Parathyroid adenoma (tissue), 2 donors: ENCODE results near the gene CARD16.
"Not testable (repeated sequence)": the region's sequence is repeated elsewhere in the genome, so short reads cannot be mapped to it uniquely, and the experiment has no call there.

ENCODE experiments used
- H2AFZ ChIP-seq: fragments of 300-600 bp; sonication (generic); one replicate; pipeline ENCODE4 v1.7.0; 2017; ENCODE audit warnings: antibody characterized with exemption, mild to moderate bottlenecking
- H3K27ac ChIP-seq: fragments of 300-600 bp; sonication (generic); one replicate; pipeline ENCODE4 v1.7.0; 2017
- H3K27me3 ChIP-seq: fragments of 300-600 bp; sonication (generic); one replicate; pipeline ENCODE4 v1.7.0; 2017; ENCODE audit warnings: low read length; ENCODE audit not compliant: control insufficient read depth, insufficient read depth
- H3K36me3 ChIP-seq: fragments of 300-600 bp; sonication (generic); one replicate; pipeline ENCODE4 v1.7.0; 2017; ENCODE audit warnings: low read length; ENCODE audit not compliant: control insufficient read depth, insufficient read depth
- H3K4me1 ChIP-seq: fragments of 300-600 bp; sonication (generic); one replicate; pipeline ENCODE4 v1.7.0; 2017; ENCODE audit warnings: control low read depth
- H3K4me2 ChIP-seq: fragments of 300-600 bp; sonication (generic); one replicate; pipeline ENCODE4 v1.7.0; 2017; ENCODE audit warnings: low read length
- H3K4me3 ChIP-seq: fragments of 300-600 bp; sonication (generic); one replicate; pipeline ENCODE4 v1.7.0; 2017; ENCODE audit warnings: low read depth, low read length
- H3K79me2 ChIP-seq: fragments of 300-600 bp; sonication (generic); one replicate; pipeline ENCODE4 v1.7.0; 2017; ENCODE audit warnings: control low read depth
- H3K9ac ChIP-seq: fragments of 300-600 bp; sonication (generic); one replicate; pipeline ENCODE4 v1.7.0; 2017; ENCODE audit warnings: mild to moderate bottlenecking
- H3K9me3 ChIP-seq: fragments of 300-600 bp; sonication (generic); one replicate; pipeline ENCODE4 v1.7.0; 2017; ENCODE audit warnings: low read length; ENCODE audit not compliant: control insufficient read depth
- TF ChIP-seq, protein P1 (sequence below): fragments of 300-600 bp; sonication (generic); IDR thresholded peaks from one replicate; pipeline ENCODE4 v1.7.0; 2017; ENCODE audit warnings: antibody characterized with exemption, mild to moderate bottlenecking
- donor health status: primary hyperparathyroidism.

The CARD16 gene

DNA sequence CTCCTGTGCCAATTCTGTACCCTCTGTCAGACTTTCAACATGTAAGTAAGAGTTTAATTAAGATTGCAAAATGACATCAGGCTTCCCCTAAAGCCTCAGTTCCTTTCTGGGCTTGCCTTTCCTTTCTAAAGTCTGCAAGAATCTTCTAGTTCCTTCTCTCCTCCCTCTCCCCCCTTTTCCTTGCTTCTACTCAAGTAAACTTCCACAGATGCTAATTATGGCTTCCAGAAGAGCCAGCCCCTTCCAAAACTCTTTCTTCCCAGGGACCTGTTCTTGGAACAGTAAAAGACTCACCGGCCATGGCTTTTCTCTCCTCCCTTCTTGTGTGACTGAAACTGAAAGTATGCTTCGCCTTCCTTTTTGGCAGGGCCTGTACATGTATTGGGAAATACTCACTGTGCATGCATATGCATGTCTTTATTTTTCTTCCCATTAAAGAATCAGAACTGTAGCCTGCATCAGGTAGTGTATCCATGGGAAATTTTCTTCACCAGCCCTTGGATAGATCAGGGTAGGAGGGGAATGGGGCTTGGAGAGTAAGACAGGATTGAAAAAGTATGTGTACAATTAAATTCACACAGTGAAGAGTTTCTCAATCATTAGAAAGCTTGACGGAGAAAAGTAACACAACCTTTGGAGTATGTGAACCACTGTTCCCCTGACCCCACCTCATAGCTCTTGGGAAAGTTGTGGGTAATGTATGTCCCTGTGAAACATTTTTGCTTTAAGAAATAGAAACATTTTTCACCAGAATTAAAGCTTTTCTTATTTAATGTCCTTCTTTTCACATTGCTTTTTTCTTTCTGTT is 10.1 kb downstream of the CARD16 start, which contains the start of gene CASP1:
Gene CASP1 (minus strand): TSS at position 332 of the 808 bp plus-strand sequence. CDS start 31 bp downstream, at position 301.
- Histone ChIP-seq H3K4me2 (no peak within 1 kb of the TSS), H3K27me3 (no peaks in the 10 kb centered on the region), H3K27ac (peak within 1 kb of the TSS; percentile 36), H3K4me3 (peak within 1 kb of the TSS; percentile 42), H3K4me1 (no peaks in the 10 kb centered on the region), H3K9ac (no peak within 1 kb of the TSS), H3K79me2 (no peaks in the 10 kb centered on the region), H3K36me3 (no peaks in the 10 kb centered on the region), H2AFZ (no peak within 1 kb of the TSS), H3K9me3 (no peaks in the 10 kb centered on the region)
- TF ChIP-seq, protein P1, sequence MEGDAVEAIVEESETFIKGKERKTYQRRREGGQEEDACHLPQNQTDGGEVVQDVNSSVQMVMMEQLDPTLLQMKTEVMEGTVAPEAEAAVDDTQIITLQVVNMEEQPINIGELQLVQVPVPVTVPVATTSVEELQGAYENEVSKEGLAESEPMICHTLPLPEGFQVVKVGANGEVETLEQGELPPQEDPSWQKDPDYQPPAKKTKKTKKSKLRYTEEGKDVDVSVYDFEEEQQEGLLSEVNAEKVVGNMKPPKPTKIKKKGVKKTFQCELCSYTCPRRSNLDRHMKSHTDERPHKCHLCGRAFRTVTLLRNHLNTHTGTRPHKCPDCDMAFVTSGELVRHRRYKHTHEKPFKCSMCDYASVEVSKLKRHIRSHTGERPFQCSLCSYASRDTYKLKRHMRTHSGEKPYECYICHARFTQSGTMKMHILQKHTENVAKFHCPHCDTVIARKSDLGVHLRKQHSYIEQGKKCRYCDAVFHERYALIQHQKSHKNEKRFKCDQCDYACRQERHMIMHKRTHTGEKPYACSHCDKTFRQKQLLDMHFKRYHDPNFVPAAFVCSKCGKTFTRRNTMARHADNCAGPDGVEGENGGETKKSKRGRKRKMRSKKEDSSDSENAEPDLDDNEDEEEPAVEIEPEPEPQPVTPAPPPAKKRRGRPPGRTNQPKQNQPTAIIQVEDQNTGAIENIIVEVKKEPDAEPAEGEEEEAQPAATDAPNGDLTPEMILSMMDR: no peak

DNA sequence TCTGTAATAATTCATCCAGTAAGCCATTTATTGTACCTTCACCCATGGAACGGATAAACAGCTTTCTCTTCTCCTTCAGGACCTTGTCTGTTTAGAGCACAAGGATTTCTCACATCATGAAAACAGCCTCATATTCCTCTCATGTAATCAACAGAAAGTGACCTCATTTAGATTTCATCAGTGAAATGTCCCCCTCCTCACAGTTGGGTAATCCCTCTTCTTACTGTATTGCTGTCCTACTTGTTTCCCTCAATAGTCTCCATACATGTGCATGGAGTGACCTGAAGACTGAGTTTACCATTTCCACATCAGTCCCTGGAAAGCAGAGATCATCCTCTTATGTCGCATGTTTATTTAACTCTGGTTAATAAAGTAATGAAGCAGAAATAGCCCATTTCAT is 10.7 kb downstream of the CARD16 start:
- not testable (repeated sequence) for H3K9me3 ChIP-seq, H3K27me3 ChIP-seq, H3K4me2 ChIP-seq, H3K4me1 ChIP-seq, H3K9ac ChIP-seq, H3K79me2 ChIP-seq, H2AFZ ChIP-seq, H3K36me3 ChIP-seq
- Histone ChIP-seq H3K27ac (peak overlapping the region; percentile 36), H3K4me3 (peak overlapping the region; percentile 42)

DNA sequence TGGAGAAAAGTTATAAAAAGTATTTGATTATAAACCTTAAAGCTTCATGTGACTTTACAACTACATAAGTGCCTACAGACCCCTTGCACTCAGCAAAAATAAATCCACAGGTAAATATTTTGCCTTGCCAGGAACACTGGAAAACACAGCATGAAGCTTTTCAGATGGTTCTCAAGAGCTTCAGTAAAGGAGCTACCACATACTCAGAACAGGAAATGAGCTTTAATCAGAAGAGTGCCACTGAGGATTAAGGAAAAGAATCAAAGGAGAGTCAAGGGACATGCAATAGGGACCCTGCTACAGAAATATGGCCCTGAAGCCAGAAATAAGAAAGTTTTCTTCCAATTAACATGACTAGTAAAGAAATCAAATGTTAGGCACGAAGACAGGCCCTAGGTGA is 11.4 kb downstream of the CARD16 start:
- Histone ChIP-seq H3K27me3 (no peaks in the 10 kb centered on the region), H3K4me3 (peak overlapping the region; percentile 4), H3K27ac (no peak overlapping the region), H3K36me3 (no peaks in the 10 kb centered on the region), H3K9ac (no peak overlapping the region), H3K4me1 (no peaks in the 10 kb centered on the region), H3K9me3 (no peaks in the 10 kb centered on the region), H2AFZ (no peak overlapping the region), H3K79me2 (no peaks in the 10 kb centered on the region), H3K4me2 (no peak overlapping the region)
- TF ChIP-seq, protein P1: no peak

DNA sequence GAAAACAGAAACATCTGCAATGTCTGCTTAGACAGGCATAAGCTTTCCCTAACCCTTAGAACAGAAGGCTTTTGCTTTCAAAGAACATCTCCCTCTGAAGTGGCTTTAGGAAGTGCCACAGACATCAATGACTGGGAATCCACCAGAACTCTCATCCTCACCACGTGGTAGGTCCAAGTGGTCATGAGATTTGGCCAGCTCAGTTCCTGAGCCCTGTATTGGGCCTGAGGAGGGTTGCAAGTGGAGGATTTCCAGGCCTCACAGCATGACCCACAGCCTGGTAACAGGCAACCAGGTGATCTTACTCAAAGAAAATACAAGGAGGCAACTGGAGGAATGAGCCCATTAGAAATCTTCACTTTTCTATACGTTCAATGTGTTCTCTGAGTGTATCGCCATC is 11.8 kb downstream of the CARD16 start:
- H3K9ac ChIP-seq: no peak overlapping the region
- H3K4me2 ChIP-seq: no peak overlapping the region
- no peaks in the 10 kb centered on the region for H3K27me3 ChIP-seq
- no peaks in the 10 kb centered on the region for H3K4me1 ChIP-seq
- TF ChIP-seq, protein P1: no peak
- no peaks in the 10 kb centered on the region for H3K79me2 ChIP-seq
- H3K27ac ChIP-seq: no peak overlapping the region
- no peak overlapping the region for H2AFZ ChIP-seq
- no peak overlapping the region for H3K4me3 ChIP-seq
- H3K36me3 ChIP-seq: no peaks in the 10 kb centered on the region
- no peaks in the 10 kb centered on the region for H3K9me3 ChIP-seq

DNA sequence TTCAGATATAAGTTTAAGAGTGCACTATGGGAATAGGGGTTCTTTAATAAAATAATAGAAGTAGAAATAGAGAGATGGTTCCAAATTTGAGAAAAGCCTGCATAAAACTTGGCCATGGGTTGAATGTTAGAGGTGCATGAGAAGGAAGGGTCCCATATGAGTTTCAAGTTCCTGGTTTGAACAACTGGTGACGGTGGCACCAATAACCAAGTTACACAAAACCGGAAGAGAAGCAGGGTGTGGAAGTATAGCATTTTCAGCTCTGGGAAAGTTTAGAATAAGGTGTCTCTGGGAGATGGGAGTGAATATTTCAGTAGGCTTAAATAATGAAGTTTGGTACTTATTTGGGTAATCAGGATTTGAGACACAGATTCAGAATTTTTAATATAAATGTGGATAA is 12.6 kb downstream of the CARD16 start:
- no peaks in the 10 kb centered on the region for H3K4me1 ChIP-seq
- no peaks in the 10 kb centered on the region for H3K9me3 ChIP-seq
- no peak overlapping the region for H2AFZ ChIP-seq
- no peak overlapping the region for H3K4me2 ChIP-seq
- TF ChIP-seq, protein P1: no peak
- H3K9ac ChIP-seq: no peak overlapping the region
- H3K4me3 ChIP-seq: no peak overlapping the region
- no peaks in the 10 kb centered on the region for H3K79me2 ChIP-seq
- H3K27ac ChIP-seq: no peak overlapping the region
- H3K36me3 ChIP-seq: no peaks in the 10 kb centered on the region
- H3K27me3 ChIP-seq: no peaks in the 10 kb centered on the region
